HCT116 (cell line): ENCODE measurements around the gene C1orf35. TPM values are rescaled to one million over a fixed set of nuclear protein-coding genes. Genes with fewer than 3 reads are reported as not detected.

Source experiments
- ATAC-seq: fragments of 200-7000 bp; cut with Tn5 transposase; 2 replicates; pipeline ENCODE4 v1.9.1; 2020; ENCODE audit warnings: mild to moderate bottlenecking, moderate library complexity
- BruUV-seq: library from RNA; stranded (reverse); fragments of 400-500 nt; replicated peaks from 2 replicates; lab custom pipeline; 2021; lab: Mats Ljungman, UMichigan
- CTCF ChIA-PET: fragments of 300-600 bp; sonication (Branson Sonifier 250); formaldehyde crosslinking; loops from one replicate; lab custom pipeline; 2021; ENCODE audit warnings: antibody characterized with exemption; lab: Charles Lee
- POLR2A ChIA-PET: fragments of 300-600, 350-600 bp; sonication (Branson Sonifier 250); formaldehyde crosslinking; loops from one replicate; lab custom pipeline; 2021; ENCODE audit warnings: antibody characterized with exemption; lab: Charles Lee
- RAD21 ChIA-PET, 2 experiments: fragments of 300-600 bp; sonication (Branson Sonifier 250); formaldehyde crosslinking; loops; one replicate each; lab custom pipeline; 2023; ENCODE audit warnings: low total read pairs in 2 of 2; ENCODE audit not compliant: uncharacterized antibody in 2 of 2, unreplicated experiment in 2 of 2, low non-redundant PET in 1 of 2; lab: Charles Lee
- DNase-seq: peaks from one replicate; pipeline ENCODE4 v3.0.0-alpha.2; 2010; ENCODE audit warnings: low read depth, low spot score
- H2AFZ ChIP-seq: fragments of 200-600 bp; shearing (Covaris generic), sonication (generic); 2 replicates; pipeline ENCODE4 v1.6.1; 2017; ENCODE audit warnings: low read depth, mixed run types, mixed read lengths, antibody characterized with exemption, low read length; ENCODE audit not compliant: poor library complexity, severe bottlenecking
- H3K27ac ChIP-seq: 2 replicates; pipeline ENCODE4 v1.5.1; 2012; ENCODE audit warnings: low read depth, low read length
- H3K27me3 ChIP-seq: fragments of 200-600 bp; sonication (generic); 2 replicates; pipeline ENCODE4 v1.6.1; 2016; ENCODE audit warnings: mixed run types, low read length, mixed read lengths; ENCODE audit not compliant: insufficient read depth
- H3K36me3 ChIP-seq, 2 experiments: fragments of 200-500 bp in 1 of 2; fragments of 200-600 bp in 1 of 2; sonication (Bioruptor generic) in 1 of 2; sonication (generic) in 1 of 2; 2 replicates each; pipeline versions ENCODE4 v1.5.1 to v1.6.1; 2014 to 2016; ENCODE audit warnings: low read length in 2 of 2, inconsistent platforms in 1 of 2, mixed read lengths in 1 of 2, mixed run types in 1 of 2; ENCODE audit not compliant: insufficient read depth in 2 of 2, control insufficient read depth in 1 of 2
- H3K4me1 ChIP-seq, 2 experiments: fragments of 200-600 bp in 1 of 2; sonication (generic) in 1 of 2; 2 replicates each; pipeline versions ENCODE4 v1.5.1 to v1.6.1; 2012 to 2017; ENCODE audit warnings: low read length in 2 of 2, inconsistent platforms in 1 of 2, mild to moderate bottlenecking in 1 of 2, mixed read lengths in 1 of 2, mixed run types in 1 of 2, moderate library complexity in 1 of 2; ENCODE audit not compliant: insufficient read depth in 2 of 2, control insufficient read depth in 1 of 2
- H3K4me2 ChIP-seq: fragments of 200-600 bp; sonication (generic); 2 replicates; pipeline ENCODE4 v1.6.1; 2017; ENCODE audit warnings: mixed run types, low read length, mixed read lengths
- H3K4me3 ChIP-seq, 2 experiments: fragments of 200-600 bp in 1 of 2; sonication (generic) in 1 of 2; replicated peaks in 1 of 2; 2 replicates each; pipeline ENCODE4 v1.5.1; 2011 to 2016; ENCODE audit warnings: low read length in 2 of 2, control low read depth in 1 of 2, low read depth in 1 of 2, mild to moderate bottlenecking in 1 of 2, mixed read lengths in 1 of 2, mixed run types in 1 of 2
- H3K79me2 ChIP-seq: fragments of 200-600 bp; sonication (generic); 2 replicates; pipeline ENCODE4 v1.6.1; 2017; ENCODE audit warnings: mild to moderate bottlenecking, mixed run types, low read length, moderate library complexity, mixed read lengths; ENCODE audit not compliant: insufficient read depth
- H3K9ac ChIP-seq: fragments of 200-600 bp; sonication (generic); 2 replicates; pipeline ENCODE4 v1.6.1; 2016; ENCODE audit warnings: low read length, mixed read lengths
- H3K9me2 ChIP-seq: fragments of 200-600 bp; sonication (generic), shearing (Covaris generic); 2 replicates; pipeline ENCODE4 v1.6.1; 2017; ENCODE audit warnings: mixed run types, mild to moderate bottlenecking, moderate library complexity; ENCODE audit not compliant: insufficient read depth
- H3K9me3 ChIP-seq, 2 experiments: fragments of 200-500 bp in 1 of 2; fragments of 200-600 bp in 1 of 2; sonication (Bioruptor generic) in 1 of 2; sonication (generic) in 1 of 2; 2 replicates each; pipeline ENCODE4 v1.6.1; 2014 to 2017; ENCODE audit warnings: low read length in 2 of 2, mixed read lengths in 2 of 2, inconsistent platforms in 1 of 2, low read depth in 1 of 2, mild to moderate bottlenecking in 1 of 2, mixed run types in 1 of 2, moderate library complexity in 1 of 2; ENCODE audit not compliant: control insufficient read depth in 1 of 2, insufficient read depth in 1 of 2
- H4K20me1 ChIP-seq: fragments of 200-600 bp; sonication (generic), shearing (Covaris generic); 2 replicates; pipeline ENCODE4 v1.6.1; 2017; ENCODE audit warnings: mixed run types, mild to moderate bottlenecking, moderate library complexity; ENCODE audit not compliant: insufficient read depth
- EZH2phosphoT487 ChIP-seq: fragments of 200-600 bp; IDR thresholded peaks from 2 replicates; pipeline ENCODE4 v1.6.1; 2018; ENCODE audit warnings: antibody characterized with exemption, borderline replicate concordance
- POLR2AphosphoS5 ChIP-seq: IDR thresholded peaks from 2 replicates; pipeline ENCODE4 v1.6.1; 2011; ENCODE audit warnings: mild to moderate bottlenecking, low read depth, low read length, moderate library complexity
- RAD21 ChIP-seq: IDR thresholded peaks from 2 replicates; pipeline ENCODE4 v1.6.1; 2012; ENCODE audit warnings: low read depth, mild to moderate bottlenecking
- SP1 ChIP-seq: IDR thresholded peaks from 2 replicates; pipeline ENCODE4 v1.6.1; 2012; ENCODE audit warnings: low read depth
- TCF7L2 ChIP-seq: IDR thresholded peaks from 2 replicates; pipeline ENCODE4 v1.7.0; 2011; ENCODE audit warnings: borderline replicate concordance, inconsistent platforms; ENCODE audit not compliant: insufficient read depth, insufficient read length; ENCODE audit errors: extremely low read depth
- ZFX ChIP-seq: fragments of 450-650 bp; IDR thresholded peaks from 2 replicates; pipeline ENCODE4 v1.6.1; 2017
- ZNF274 ChIP-seq: fragments of 200-500 bp; sonication (Bioruptor generic); IDR thresholded peaks from 2 replicates; pipeline ENCODE4 v1.6.1; 2014; ENCODE audit warnings: mild to moderate bottlenecking, low read depth, low read length, inconsistent platforms
- intact Hi-C: fragments of 100-400 bp; cut with micrococcal nuclease; formaldehyde crosslinking; loops from 2 replicates; pipeline ENCODE4 v1.10.0; 2022
- total RNA-seq: library from RNA; stranded (reverse); gene quantifications from one replicate; pipeline ENCODE4 v1.2.1, GENCODE V29; 2021; ENCODE audit not compliant: unreplicated experiment
- TF ChIP-seq, protein P1 (sequence below): IDR thresholded peaks from 2 replicates; pipeline ENCODE4 v1.6.1; 2011; ENCODE audit warnings: mild to moderate bottlenecking, low read length, moderate library complexity; ENCODE audit not compliant: insufficient replicate concordance; ENCODE audit errors: extremely low read depth

The C1orf35 gene
- total RNA-seq, 1 experiment from 2014 or later: 26.1 TPM

- H3K79me2 ChIP-seq: peaks cover 58% of the 10 kb centered on the region
- 0 out of 4 replicates have a peak, but pooled peaks cover 0 to 6% of the 10 kb centered on the region in 2 experiments for H3K36me3 ChIP-seq
- no peak overlapping the region for H3K4me2 ChIP-seq
- DNase-seq: no peak
- no peaks in the 10 kb centered on the region for H3K9me2 ChIP-seq
- RAD21 ChIA-PET: no interaction called here
- TF ChIP-seq POLR2AphosphoS5 (no peak), ZNF274 (no peak), EZH2phosphoT487 (no peak), SP1 (no peak), TCF7L2 (no peak), ZFX (no peak), RAD21 (no peak)
- TF ChIP-seq, protein P1, sequence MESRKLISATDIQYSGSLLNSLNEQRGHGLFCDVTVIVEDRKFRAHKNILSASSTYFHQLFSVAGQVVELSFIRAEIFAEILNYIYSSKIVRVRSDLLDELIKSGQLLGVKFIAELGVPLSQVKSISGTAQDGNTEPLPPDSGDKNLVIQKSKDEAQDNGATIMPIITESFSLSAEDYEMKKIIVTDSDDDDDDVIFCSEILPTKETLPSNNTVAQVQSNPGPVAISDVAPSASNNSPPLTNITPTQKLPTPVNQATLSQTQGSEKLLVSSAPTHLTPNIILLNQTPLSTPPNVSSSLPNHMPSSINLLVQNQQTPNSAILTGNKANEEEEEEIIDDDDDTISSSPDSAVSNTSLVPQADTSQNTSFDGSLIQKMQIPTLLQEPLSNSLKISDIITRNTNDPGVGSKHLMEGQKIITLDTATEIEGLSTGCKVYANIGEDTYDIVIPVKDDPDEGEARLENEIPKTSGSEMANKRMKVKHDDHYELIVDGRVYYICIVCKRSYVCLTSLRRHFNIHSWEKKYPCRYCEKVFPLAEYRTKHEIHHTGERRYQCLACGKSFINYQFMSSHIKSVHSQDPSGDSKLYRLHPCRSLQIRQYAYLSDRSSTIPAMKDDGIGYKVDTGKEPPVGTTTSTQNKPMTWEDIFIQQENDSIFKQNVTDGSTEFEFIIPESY: no peak
- TF ChIP-seq, all 23 proteins: peak for 0
- ChIA-PET CTCF (no interaction called here), POLR2A (no interaction called here)
- H2AFZ ChIP-seq: no peak overlapping the region
- intact Hi-C loops: no loop called here
- H3K9me3 ChIP-seq: no peaks in the 10 kb centered on the region
- no peak overlapping the region for H3K27ac ChIP-seq
- no peaks in the 10 kb centered on the region for H4K20me1 ChIP-seq
- H3K9ac ChIP-seq: no peak overlapping the region
- H3K4me3 ChIP-seq: no peak overlapping the region
- peaks cover 0 to 12% of the 10 kb centered on the region in 2 experiments; a peak in 3 of 4 replicates for H3K4me1 ChIP-seq
- BruUV-seq: no TSS peak
- H3K27me3 ChIP-seq: no peaks in the 10 kb centered on the region
- ATAC-seq: no peak
These were observed 41.8 kb upstream of the C1orf35 start for GRCh38 chr1:228144993-228145343.
